ENCODE measurements around the gene ST3GAL2.
"Not testable (repeated sequence)": the region's sequence is repeated elsewhere in the genome, so short reads cannot be mapped to it uniquely, and the experiment has no call there.

ST3GAL2 gene

DNA sequence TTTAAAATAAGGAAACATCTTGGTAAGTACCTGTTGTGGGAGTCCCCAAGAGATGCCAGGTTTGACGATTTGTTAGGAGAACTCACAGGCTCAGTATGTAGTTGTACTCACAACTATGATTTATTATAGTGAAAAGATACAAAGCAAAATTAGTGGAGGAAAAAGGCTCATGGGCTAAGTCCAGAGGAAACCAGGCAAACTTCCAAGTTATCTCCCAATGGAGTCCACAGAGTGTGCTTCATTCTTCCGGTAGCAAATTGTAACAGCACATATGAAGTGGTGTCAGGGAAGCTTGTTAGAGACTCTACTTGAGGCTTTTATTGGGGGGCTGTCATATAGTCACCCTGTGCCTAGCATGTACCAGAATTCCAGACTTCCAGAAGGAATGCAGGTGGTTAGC is 89.9 kb downstream of the ST3GAL2 start:
- no peak for DNase-seq (ENCODE audit: extremely low read depth, low read depth)
- TF ChIP-seq, protein P1, sequence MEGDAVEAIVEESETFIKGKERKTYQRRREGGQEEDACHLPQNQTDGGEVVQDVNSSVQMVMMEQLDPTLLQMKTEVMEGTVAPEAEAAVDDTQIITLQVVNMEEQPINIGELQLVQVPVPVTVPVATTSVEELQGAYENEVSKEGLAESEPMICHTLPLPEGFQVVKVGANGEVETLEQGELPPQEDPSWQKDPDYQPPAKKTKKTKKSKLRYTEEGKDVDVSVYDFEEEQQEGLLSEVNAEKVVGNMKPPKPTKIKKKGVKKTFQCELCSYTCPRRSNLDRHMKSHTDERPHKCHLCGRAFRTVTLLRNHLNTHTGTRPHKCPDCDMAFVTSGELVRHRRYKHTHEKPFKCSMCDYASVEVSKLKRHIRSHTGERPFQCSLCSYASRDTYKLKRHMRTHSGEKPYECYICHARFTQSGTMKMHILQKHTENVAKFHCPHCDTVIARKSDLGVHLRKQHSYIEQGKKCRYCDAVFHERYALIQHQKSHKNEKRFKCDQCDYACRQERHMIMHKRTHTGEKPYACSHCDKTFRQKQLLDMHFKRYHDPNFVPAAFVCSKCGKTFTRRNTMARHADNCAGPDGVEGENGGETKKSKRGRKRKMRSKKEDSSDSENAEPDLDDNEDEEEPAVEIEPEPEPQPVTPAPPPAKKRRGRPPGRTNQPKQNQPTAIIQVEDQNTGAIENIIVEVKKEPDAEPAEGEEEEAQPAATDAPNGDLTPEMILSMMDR (IDR thresholded peaks at IDR 0.05; ENCODE audit: low read depth, low read length), result no peak

DNA sequence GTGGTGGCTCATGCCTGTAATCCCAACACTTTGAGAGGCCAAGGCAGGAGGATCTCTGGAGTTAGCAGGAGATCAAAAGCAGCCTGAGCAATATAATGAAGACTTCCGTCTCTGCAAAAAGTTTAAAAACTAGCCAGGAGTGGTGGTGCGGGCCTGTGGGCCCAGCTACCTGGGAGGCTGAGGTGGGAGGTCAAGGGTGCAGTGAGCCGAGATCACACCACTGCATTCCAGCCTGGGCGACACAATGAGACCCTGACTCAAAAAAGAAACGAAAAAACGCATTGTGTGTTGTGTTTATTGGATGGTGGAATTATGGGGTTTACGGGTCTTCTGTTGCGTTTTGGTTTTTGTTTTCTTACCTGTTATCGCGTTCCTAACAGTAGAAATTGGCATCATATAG is 93.1 kb downstream of the ST3GAL2 start:
- TF ChIP-seq, protein P1 (IDR thresholded peaks at IDR 0.05; ENCODE audit: low read depth, low read length), result no peak
- DNase-seq (ENCODE audit: extremely low read depth, low read depth), result no peak

DNA sequence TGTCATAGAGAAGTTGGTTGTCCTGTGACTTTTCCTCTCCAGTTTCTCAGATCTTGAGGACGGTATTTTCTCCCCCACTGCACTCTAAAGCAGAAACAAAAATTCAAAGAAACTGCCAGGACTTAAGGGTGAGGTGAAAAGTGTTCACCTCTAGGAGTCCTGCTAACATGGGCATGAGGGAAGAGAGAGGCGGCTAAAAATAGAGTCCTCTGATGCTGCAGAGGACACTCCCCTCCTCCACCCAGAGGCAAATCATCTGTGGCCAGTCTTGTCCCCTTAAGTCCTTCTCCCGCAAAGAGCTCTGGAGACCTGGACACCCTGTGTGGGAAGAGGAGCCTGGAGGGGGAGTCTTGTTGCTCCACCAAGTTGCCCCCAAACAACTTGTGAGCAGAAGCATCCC is 96.9 kb downstream of the ST3GAL2 start:
- TF ChIP-seq, protein P1 (IDR thresholded peaks at IDR 0.05; ENCODE audit: low read depth, low read length), result no peak
- DNase-seq (ENCODE audit: extremely low read depth, low read depth), result no peak

DNA sequence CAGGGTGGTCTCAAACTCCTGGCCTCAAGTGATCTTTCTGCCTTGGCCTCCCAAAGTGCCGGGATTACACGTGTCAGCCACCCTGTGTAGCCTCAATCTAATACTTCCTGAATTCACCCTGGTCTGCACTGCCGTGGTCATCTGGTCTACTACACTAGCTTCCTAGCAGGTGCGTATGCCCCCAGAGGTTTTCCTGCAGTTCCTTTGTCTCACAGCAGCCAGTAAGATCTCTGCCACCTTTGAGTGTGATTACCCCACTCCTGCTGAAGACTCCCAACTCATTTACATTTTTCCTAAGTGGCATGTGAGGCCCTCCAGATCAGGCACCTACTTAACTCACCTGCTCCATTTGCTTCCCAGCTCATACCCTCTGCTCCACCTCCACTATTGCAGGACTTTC is 97.3 kb downstream of the ST3GAL2 start:
- DNase-seq (ENCODE audit: extremely low read depth, low read depth), result no peak
- TF ChIP-seq, protein P1 (IDR thresholded peaks at IDR 0.05; ENCODE audit: low read depth, low read length), result no peak

DNA sequence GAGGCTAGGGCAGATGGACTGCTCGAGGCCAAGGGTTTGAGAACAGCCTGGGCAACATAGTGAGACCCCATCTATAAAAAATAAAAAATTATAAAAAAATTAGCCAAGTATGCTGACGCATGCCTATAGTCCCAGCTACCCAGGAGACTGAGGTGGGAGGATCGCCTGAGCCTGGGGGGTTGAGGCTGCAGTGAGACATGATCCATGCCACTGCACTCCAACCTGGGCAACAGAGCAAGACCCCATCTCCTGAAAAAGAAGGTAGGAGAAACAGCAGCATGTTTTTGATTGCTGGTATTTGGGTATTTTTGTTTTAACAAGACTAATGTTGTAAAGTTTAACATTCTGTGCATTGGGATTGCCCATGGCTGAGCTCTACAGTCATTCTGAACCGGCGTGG is 101.1 kb downstream of the ST3GAL2 start:
- DNase-seq (ENCODE audit: extremely low read depth, low read depth), result no peak
- TF ChIP-seq, protein P1 (IDR thresholded peaks at IDR 0.05; ENCODE audit: low read depth, low read length), result no peak

DNA sequence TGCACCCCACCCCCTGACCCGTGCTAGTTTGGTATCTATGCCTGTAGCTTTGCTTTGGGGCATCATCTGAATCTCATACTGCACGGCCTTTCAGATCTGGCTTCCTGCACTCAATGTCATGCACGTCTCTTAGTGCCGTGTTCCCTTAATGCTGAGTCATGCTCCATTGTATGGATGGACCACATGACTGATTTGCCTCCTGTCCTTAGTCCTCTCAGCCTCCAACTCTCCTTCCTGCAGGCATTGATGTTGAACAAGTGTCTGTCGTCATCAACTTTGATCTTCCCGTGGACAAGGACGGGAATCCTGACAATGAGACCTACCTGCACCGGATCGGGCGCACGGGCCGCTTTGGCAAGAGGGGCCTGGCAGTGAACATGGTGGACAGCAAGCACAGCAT is 106.2 kb downstream of the ST3GAL2 start:
- DNase-seq (ENCODE audit: extremely low read depth, low read depth), result not testable (repeated sequence)

DNA sequence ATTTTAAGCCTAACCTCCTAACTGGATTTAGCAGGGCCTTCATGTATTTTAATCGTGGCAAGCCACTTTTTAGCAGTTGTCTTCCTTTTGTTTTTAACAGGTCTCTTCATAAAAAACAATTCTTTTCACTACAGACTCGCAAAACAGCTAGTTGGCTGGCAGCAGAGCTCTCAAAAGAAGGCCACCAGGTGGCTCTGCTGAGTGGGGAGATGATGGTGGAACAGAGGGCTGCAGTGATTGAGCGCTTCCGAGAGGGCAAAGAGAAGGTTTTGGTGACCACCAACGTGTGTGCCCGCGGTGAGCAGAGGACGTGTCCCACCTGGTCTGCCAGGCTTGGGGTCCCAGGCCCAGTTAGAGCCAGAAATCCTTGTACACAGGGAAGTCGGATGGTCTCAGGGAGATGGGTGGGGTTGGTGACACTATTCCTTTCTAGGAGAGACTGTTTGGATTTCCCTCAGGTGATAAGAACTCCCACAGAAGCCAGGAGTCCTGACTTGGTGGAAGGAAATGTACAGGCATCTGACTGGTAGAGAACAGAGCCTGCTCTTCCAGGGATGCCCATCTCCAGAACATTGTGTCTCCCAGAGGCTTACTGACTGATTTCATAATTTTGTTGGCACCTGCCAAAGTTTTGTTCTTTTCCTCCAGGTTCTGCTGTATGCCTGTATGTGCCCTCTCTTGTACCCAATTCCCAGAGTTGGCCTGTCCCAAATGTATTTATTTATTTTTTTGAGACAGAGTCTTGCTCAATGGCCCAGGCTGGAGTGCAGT is 107.1 kb downstream of the ST3GAL2 start:
- no peak for DNase-seq (ENCODE audit: extremely low read depth, low read depth)
- TF ChIP-seq, protein P1 (IDR thresholded peaks at IDR 0.05; ENCODE audit: low read depth, low read length), result peak; percentile 45

DNA sequence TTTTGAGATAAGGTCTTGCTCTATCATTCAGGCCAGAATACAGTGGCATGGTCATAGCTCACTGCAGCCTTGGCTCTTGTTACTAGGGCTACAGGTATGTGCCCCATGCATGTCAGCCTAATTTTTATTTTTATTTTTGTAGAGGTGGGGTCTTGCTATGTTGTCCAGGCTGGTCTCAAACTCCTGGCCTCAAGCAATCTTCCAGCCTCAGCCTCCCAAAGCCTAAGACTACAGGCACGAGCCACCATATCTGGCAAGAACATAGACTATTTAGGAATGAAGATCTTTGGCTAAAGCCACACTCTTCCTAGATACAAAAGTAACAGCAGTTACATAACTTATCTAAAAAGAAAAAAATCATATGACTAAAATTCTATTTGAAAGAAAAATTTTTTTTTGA is 107.8 kb downstream of the ST3GAL2 start:
- no peak for DNase-seq (ENCODE audit: extremely low read depth, low read depth)
- TF ChIP-seq, protein P1 (IDR thresholded peaks at IDR 0.05; ENCODE audit: low read depth, low read length), result no peak

All from AG09319 (cell line).